Mesothelial cell of epicardium (in vitro differentiated cells): ENCODE results near the gene JPT2. TPM values are rescaled to one million over a fixed set of nuclear protein-coding genes. Genes with fewer than 3 reads are reported as not detected.

Experiments
- DNase-seq, 2 experiments: peaks; one replicate each; pipeline ENCODE4 v3.0.0; 2021; ENCODE audit warnings: low spot score in 2 of 2; ENCODE audit not compliant: unreplicated experiment in 2 of 2
- H3K27ac Mint-ChIP-seq: 2 replicates; pipeline ENCODE4 v1.8.0; 2021; ENCODE audit warnings: mixed read lengths
- H3K27me3 Mint-ChIP-seq: 2 replicates; pipeline ENCODE4 v1.8.0; 2021; ENCODE audit warnings: low read depth, mixed read lengths
- H3K36me3 Mint-ChIP-seq: 2 replicates; pipeline ENCODE4 v1.8.0; 2021; ENCODE audit warnings: mixed read lengths
- H3K4me1 Mint-ChIP-seq: 2 replicates; pipeline ENCODE4 v1.8.0; 2021; ENCODE audit warnings: mixed read lengths
- H3K4me3 Mint-ChIP-seq: 2 replicates; pipeline ENCODE4 v1.8.0; 2021; ENCODE audit warnings: mild to moderate bottlenecking, moderate library complexity, mixed read lengths
- H3K9me3 Mint-ChIP-seq: 2 replicates; pipeline ENCODE4 v1.8.0; 2021; ENCODE audit warnings: mixed read lengths
- CTCF ChIP-seq: fragments of 200-600 bp; sonication (generic); IDR thresholded peaks from one replicate; pipeline ENCODE4 v1.5.0; 2021; ENCODE audit warnings: antibody characterized with exemption; ENCODE audit not compliant: unreplicated experiment
- total RNA-seq: library from RNA; stranded (reverse); gene quantifications from 3 replicates; pipeline ENCODE4 v1.2.1, GENCODE V29; 2021

The JPT2 gene
- total RNA-seq, 1 donor from 2014 or later: 72.9 TPM

GRCh38 chr16:1734816-1735215 is 56.7 kb downstream of the JPT2 start:
- Mint-ChIP-seq H3K9me3 (no peaks in the 10 kb centered on the region), H3K4me1 (no peaks in the 10 kb centered on the region), H3K27me3 (no peaks in the 10 kb centered on the region), H3K36me3 (no peaks in the 10 kb centered on the region), H3K4me3 (no peak overlapping the region), H3K27ac (peak overlapping the region; percentile 9)
- TF ChIP-seq CTCF: no peak
- no peak for DNase-seq

DNA sequence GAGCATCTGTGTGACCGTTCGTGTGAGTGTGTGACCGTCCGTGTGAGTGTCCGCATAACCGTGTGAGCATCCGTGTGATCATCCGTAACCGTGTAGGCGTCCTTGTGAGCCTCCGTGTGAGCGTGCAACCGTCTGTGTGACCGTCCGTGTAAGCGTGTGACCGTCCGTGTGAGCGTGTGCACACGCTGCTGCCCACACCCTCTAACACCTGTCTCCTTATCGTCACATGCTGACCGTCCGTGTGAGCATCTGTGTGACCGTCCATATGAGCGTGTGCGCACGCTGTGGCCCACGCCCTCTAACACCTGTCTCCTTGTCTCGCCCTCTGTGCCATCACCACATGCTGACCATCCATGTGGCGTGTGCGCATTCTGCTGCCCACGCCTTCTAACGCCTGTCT is 62.2 kb downstream of the JPT2 start:
- H3K4me3 Mint-ChIP-seq: no peak overlapping the region
- H3K36me3 Mint-ChIP-seq: peaks cover 4% of the 10 kb centered on the region
- no peak for DNase-seq
- H3K9me3 Mint-ChIP-seq: no peaks in the 10 kb centered on the region
- no peak for TF ChIP-seq CTCF
- peaks cover 3% of the 10 kb centered on the region for H3K4me1 Mint-ChIP-seq
- H3K27ac Mint-ChIP-seq: no peak overlapping the region
- H3K27me3 Mint-ChIP-seq: no peaks in the 10 kb centered on the region

- H3K27me3 Mint-ChIP-seq: no peaks in the 10 kb centered on the region
- no peaks in the 10 kb centered on the region for H3K9me3 Mint-ChIP-seq
- H3K4me1 Mint-ChIP-seq: peaks cover 10% of the 10 kb centered on the region
- no peak overlapping the region for H3K4me3 Mint-ChIP-seq
- no peak for TF ChIP-seq CTCF
- no peak overlapping the region for H3K27ac Mint-ChIP-seq
- no peak for DNase-seq
- H3K36me3 Mint-ChIP-seq: peaks cover 4% of the 10 kb centered on the region
Measured at GRCh38 chr16:1740781-1741490, 62.9 kb downstream of the JPT2 start.

DNA sequence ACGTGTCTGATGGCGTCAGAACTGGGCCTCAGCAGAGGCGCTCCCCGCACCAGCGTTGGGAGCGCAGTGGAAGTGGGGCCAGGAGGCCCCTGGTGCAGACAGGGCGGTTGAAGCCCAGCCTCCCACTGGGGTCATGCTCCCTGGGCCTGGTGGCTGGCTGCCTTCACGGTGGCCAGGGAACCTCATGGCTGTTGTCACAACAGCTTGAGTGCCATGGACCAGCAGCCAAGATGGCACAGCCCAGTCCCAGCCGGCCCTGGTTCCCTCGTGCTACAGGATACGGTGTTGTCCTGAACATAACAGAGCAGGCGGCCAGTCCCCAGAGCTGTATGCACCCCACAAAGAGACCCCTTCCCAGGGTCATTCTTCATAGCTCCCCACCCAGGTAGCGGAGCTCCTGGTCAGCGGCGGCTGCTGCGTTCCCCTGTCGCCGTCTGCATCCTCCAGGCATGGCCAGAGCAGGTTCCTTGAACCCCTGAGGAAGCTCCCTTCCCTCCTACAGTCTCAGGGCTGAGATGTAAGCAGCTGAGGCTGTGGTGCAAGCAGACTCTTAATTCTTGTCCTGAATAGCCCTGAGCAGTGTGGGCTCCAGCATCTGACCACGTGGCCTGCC is 63.6 kb downstream of the JPT2 start:
- Mint-ChIP-seq H3K9me3 (no peaks in the 10 kb centered on the region), H3K36me3 (peaks cover 4% of the 10 kb centered on the region), H3K27ac (no peak overlapping the region), H3K4me1 (peaks cover 12% of the 10 kb centered on the region), H3K4me3 (no peak overlapping the region), H3K27me3 (no peaks in the 10 kb centered on the region)
- no peak for DNase-seq
- TF ChIP-seq CTCF: no peak

- Mint-ChIP-seq H3K27me3 (no peaks in the 10 kb centered on the region), H3K9me3 (no peaks in the 10 kb centered on the region), H3K4me3 (no peak overlapping the region), H3K36me3 (peaks cover 4% of the 10 kb centered on the region), H3K4me1 (peaks cover 12% of the 10 kb centered on the region), H3K27ac (no peak overlapping the region)
- DNase-seq: no peak
- TF ChIP-seq CTCF: no peak
Measured at GRCh38 chr16:1743376-1744337, 65.6 kb downstream of the JPT2 start.
